HEK293T (cell line): ENCODE data around the gene AHNAK2.

Experiments
- CTCF ChIA-PET: fragments of 350-600 bp; formaldehyde crosslinking; extraction: SDS; loops from one replicate; lab custom pipeline; 2021; ENCODE audit warnings: antibody characterized with exemption, inconsistent platforms; lab: Yijun Ruan, JAX
- POLR2A ChIA-PET: fragments of 350-600 bp; formaldehyde crosslinking; extraction: SDS; loops from one replicate; lab custom pipeline; 2020; ENCODE audit warnings: antibody characterized with exemption, inconsistent platforms; lab: Yijun Ruan, JAX
- DNase-seq: peaks from one replicate; pipeline ENCODE4 v3.0.0; 2012; ENCODE audit warnings: mixed read lengths; ENCODE audit errors: extremely low spot score
- ARNT ChIP-seq: fragments of 450-650 bp; IDR thresholded peaks from 2 replicates; pipeline ENCODE4 v1.6.1; 2017; ENCODE audit warnings: mild to moderate bottlenecking
- BHLHE40 ChIP-seq: fragments of 450-650 bp; IDR thresholded peaks from 2 replicates; pipeline ENCODE4 v1.6.1; 2016; ENCODE audit warnings: mild to moderate bottlenecking, moderate library complexity, borderline replicate concordance
- CTBP1 ChIP-seq: fragments of 450-650 bp; IDR thresholded peaks from 2 replicates; pipeline ENCODE4 v1.6.1; 2016; ENCODE audit warnings: borderline replicate concordance
- ELF4 ChIP-seq: fragments of 450-650 bp; IDR thresholded peaks from 2 replicates; pipeline ENCODE4 v1.6.1; 2017; ENCODE audit warnings: antibody characterized with exemption
- FOXA1 ChIP-seq: fragments of 450-650 bp; IDR thresholded peaks from 2 replicates; pipeline ENCODE4 v1.6.1; 2016; ENCODE audit warnings: mild to moderate bottlenecking
- FOXK2 ChIP-seq: fragments of 450-650 bp; IDR thresholded peaks from 2 replicates; pipeline ENCODE4 v1.6.1; 2016; ENCODE audit warnings: mild to moderate bottlenecking
- FOXM1 ChIP-seq: fragments of 450-650 bp; IDR thresholded peaks from 2 replicates; pipeline ENCODE4 v1.6.1; 2017; ENCODE audit warnings: mild to moderate bottlenecking, borderline replicate concordance
- HDGF ChIP-seq: fragments of 450-650 bp; IDR thresholded peaks from 2 replicates; pipeline ENCODE4 v1.6.1; 2017; ENCODE audit warnings: antibody characterized with exemption, borderline replicate concordance
- L3MBTL2 ChIP-seq: fragments of 450-650 bp; conservative IDR thresholded peaks from 2 replicates; pipeline ENCODE4 v1.6.1; 2016; ENCODE audit warnings: mild to moderate bottlenecking
- LEF1 ChIP-seq: fragments of 450-650 bp; IDR thresholded peaks from 2 replicates; pipeline ENCODE4 v1.6.1; 2017; ENCODE audit warnings: mild to moderate bottlenecking, borderline replicate concordance
- NFRKB ChIP-seq: fragments of 450-650 bp; IDR thresholded peaks from 2 replicates; pipeline ENCODE4 v1.6.1; 2016; ENCODE audit warnings: mild to moderate bottlenecking, moderate library complexity
- PKNOX1 ChIP-seq: fragments of 450-650 bp; IDR thresholded peaks from 2 replicates; pipeline ENCODE4 v1.6.1; 2016
- SP1 ChIP-seq: fragments of 450-650 bp; IDR thresholded peaks from 2 replicates; pipeline ENCODE4 v1.6.1; 2017
- SUZ12 ChIP-seq: fragments of 450-650 bp; IDR thresholded peaks from 2 replicates; pipeline ENCODE4 v1.6.1; 2016; ENCODE audit warnings: mild to moderate bottlenecking
- TARDBP ChIP-seq: fragments of 450-650 bp; IDR thresholded peaks from 2 replicates; pipeline ENCODE4 v1.6.1; 2016
- ZNF384 ChIP-seq: fragments of 450-650 bp; IDR thresholded peaks from 2 replicates; pipeline ENCODE4 v1.6.1; 2016

The AHNAK2 gene

GRCh38 chr14:104969741-104970230, 8.4 kb downstream of the AHNAK2 start:
- no peak for DNase-seq
- POLR2A ChIA-PET: interaction anchor here (1.1 to 1.6 kb wide), 2 partner anchors 35 to 51 kb away, joined by 3 read pairs; partner anchors contain the start of gene CDCA4
- CTCF ChIA-PET: interaction anchor here (1.3 kb wide), 1 partner anchor 76 kb away, joined by 3 read pairs; no protein-coding TSS in a partner anchor
- no peak for TF ChIP-seq ARNT
- TF ChIP-seq FOXK2: no peak
- no peak for TF ChIP-seq TARDBP

- no peak for TF ChIP-seq TARDBP
- no peak for TF ChIP-seq BHLHE40
- no peak for TF ChIP-seq FOXM1
- TF ChIP-seq ELF4: no peak
- no peak for TF ChIP-seq ZNF384
- TF ChIP-seq HDGF: no peak
- TF ChIP-seq SUZ12: no peak
- TF ChIP-seq CTBP1: no peak
- TF ChIP-seq L3MBTL2: no peak
- TF ChIP-seq PKNOX1: no peak
- no peak for TF ChIP-seq LEF1
- DNase-seq: no peak
- ChIA-PET POLR2A (interaction anchor here (1.1 to 1.6 kb wide), 2 partner anchors 34 to 52 kb away, joined by 3 read pairs; partner anchors contain the start of gene CDCA4), CTCF (interaction anchor here (0.6 to 1.3 kb wide), 3 partner anchors 77 to 140 kb away, joined by 3 to 5 read pairs (median 3); no protein-coding TSS in a partner anchor)
Measured at GRCh38 chr14:104968541-104969401, 9.4 kb downstream of the AHNAK2 start.

DNA sequence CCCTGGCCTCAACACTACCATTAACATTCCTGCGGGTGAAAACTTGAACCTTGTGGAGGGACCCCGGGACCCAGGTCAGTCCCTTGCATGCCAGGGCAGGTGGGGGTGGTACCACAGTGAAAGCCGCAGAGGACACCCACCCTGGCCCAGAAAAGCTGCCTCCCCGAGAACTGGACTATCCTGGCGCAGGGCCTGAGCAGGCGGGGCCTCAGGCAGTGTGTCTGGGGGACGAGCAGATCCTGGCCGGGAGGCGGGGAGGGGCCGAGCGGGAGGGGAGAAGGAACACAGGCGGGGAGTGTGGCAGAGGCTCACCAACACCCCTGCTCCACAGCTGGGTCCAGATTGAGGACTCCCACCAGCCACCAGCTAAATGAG, 10.0 kb downstream of the AHNAK2 start:
- no peak for TF ChIP-seq FOXM1
- TF ChIP-seq BHLHE40: no peak
- no peak for TF ChIP-seq FOXK2
- TF ChIP-seq TARDBP: no peak
- no peak for TF ChIP-seq SP1
- ChIA-PET POLR2A (interaction anchor here (1.6 kb wide), 1 partner anchor 53 kb away, joined by 3 read pairs; the partner anchor contains the start of gene CDCA4), CTCF (interaction anchor here (0.6 kb wide), 1 partner anchor 139 kb away, joined by 5 read pairs; no protein-coding TSS in a partner anchor)
- no peak for DNase-seq

- TF ChIP-seq PKNOX1: no peak
- TF ChIP-seq FOXA1: no peak
- CTCF ChIA-PET: interaction anchor here (0.6 to 1.2 kb wide), 2 partner anchors 8 to 139 kb away, joined by 3 to 5 read pairs; no protein-coding TSS in a partner anchor
- no peak for DNase-seq
- POLR2A ChIA-PET: interaction anchor here (1.6 kb wide), 1 partner anchor 54 kb away, joined by 3 read pairs; the partner anchor contains the start of gene CDCA4
Measured at GRCh38 chr14:104967386-104968152, 10.6 kb downstream of the AHNAK2 start.

DNA sequence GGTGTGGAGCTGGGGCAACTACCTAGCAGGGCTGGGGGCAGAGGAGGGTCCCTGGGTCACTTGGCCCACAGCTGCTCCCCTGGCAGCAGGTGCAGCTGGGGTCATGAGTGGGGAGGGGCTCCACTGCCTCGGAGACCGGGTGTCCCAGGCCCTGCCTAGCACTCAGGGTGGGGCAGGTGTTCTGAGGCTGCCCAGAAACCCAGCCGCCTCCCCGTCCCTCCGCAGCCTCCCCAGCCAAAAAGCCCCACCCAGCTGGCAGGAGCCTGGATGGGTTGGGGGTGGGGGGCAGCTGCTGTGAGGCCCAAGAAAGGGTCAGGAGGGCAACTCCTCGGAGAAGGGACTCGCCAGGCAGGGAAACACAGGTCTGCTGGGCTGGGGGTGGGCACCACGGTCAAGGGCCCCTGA, 11.2 kb downstream of the AHNAK2 start:
- ChIA-PET POLR2A (interaction anchor here (1.0 to 1.6 kb wide), 2 partner anchors 11 to 54 kb away, joined by 3 read pairs; partner anchors contain the start of gene CDCA4), CTCF (interaction anchor here (1.2 kb wide), 1 partner anchor 9 kb away, joined by 3 read pairs; no protein-coding TSS in a partner anchor)
- DNase-seq: no peak
- TF ChIP-seq TARDBP (no peak), PKNOX1 (no peak), FOXM1 (no peak), SP1 (no peak), L3MBTL2 (no peak), ARNT (no peak), BHLHE40 (no peak), ELF4 (no peak), FOXK2 (no peak), LEF1 (no peak), NFRKB (no peak), ZNF384 (no peak), FOXA1 (no peak), HDGF (no peak), CTBP1 (no peak), SUZ12 (no peak)
